ENCODE results near the gene IGSF3.

DNA sequence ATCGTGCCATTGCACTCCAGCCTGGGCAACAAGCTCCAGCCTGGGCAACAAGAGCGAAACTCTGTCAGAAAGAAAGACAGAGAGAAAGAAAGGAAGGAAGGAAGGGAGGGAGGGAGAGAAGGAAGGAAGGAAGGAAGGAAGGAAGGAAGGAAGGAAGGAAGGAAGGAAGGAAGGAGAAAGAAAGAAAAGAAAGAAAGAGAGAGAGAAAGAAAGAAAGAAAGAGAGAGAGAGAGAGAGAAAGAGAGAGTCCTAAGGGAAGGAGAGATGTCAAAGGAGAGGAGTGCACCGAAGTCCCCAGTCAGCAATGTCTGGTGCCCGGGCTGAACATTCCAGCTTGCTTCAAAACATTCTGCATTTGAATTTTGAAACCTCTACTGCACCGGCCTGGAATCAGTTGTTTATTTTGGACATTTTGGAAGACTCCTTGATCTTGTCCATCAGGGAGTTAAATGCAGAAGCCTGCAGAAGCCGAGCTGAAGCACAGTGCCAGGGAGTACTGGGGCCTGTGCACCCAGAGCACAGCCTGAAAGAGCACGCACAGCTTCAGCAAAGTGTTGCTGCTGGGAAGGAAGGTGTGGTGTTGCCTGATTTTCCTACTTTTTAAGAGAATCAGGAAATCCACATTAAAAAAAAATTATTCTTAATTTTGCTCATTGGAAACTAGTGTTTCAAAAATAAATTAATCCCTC is 3.7 kb upstream of the IGSF3 start:
- TF ChIP-seq, protein P1, sequence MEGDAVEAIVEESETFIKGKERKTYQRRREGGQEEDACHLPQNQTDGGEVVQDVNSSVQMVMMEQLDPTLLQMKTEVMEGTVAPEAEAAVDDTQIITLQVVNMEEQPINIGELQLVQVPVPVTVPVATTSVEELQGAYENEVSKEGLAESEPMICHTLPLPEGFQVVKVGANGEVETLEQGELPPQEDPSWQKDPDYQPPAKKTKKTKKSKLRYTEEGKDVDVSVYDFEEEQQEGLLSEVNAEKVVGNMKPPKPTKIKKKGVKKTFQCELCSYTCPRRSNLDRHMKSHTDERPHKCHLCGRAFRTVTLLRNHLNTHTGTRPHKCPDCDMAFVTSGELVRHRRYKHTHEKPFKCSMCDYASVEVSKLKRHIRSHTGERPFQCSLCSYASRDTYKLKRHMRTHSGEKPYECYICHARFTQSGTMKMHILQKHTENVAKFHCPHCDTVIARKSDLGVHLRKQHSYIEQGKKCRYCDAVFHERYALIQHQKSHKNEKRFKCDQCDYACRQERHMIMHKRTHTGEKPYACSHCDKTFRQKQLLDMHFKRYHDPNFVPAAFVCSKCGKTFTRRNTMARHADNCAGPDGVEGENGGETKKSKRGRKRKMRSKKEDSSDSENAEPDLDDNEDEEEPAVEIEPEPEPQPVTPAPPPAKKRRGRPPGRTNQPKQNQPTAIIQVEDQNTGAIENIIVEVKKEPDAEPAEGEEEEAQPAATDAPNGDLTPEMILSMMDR (IDR thresholded peaks at IDR 0.05; ENCODE audit: low read depth, low read length) = no peak
- no peak for TF ChIP-seq POLR2A (IDR thresholded peaks at IDR 0.05; ENCODE audit: extremely low read depth, insufficient read length)
